Endothelial cell of umbilical vein (primary cell): ENCODE measurements around the gene CBLN3. TPM values are rescaled to one million over a fixed set of nuclear protein-coding genes. Genes with fewer than 3 reads are reported as not detected.

Experiments used
- BruUV-seq: library from RNA; stranded (reverse); fragments of 400-500 nt; replicated peaks from 2 replicates; lab custom pipeline; 2021; lab: Mats Ljungman, UMichigan
- CTCF ChIA-PET: fragments of 300-600, 350-600 bp; sonication (Branson Sonifier 250); formaldehyde crosslinking; loops from one replicate; lab custom pipeline; 2021; ENCODE audit warnings: antibody characterized with exemption, inconsistent platforms; lab: Charles Lee
- POLR2A ChIA-PET: fragments of 300-600, 350-600 bp; sonication (Branson Sonifier 250); formaldehyde crosslinking; loops from one replicate; lab custom pipeline; 2021; ENCODE audit warnings: antibody characterized with exemption, inconsistent platforms; lab: Charles Lee
- DNase-seq: peaks from one replicate; pipeline ENCODE4 v3.0.0-alpha.2; 2011; ENCODE audit warnings: low read depth, low spot score
- FAIRE-seq: peaks from 2 replicates; lab custom pipeline; 2011; peaks lifted over from hg19 to GRCh38; lab: Jason Lieb, UNC
- H2AFZ ChIP-seq: 2 replicates; pipeline ENCODE4 v1.6.0; 2012; ENCODE audit warnings: low read depth, low read length, control low read depth, inconsistent platforms
- H3K27ac ChIP-seq: 2 replicates; pipeline ENCODE4 v1.5.1; 2011; ENCODE audit warnings: low read depth, mild to moderate bottlenecking, control low read depth, low read length, moderate library complexity; ENCODE audit not compliant: insufficient read depth
- H3K27me3 ChIP-seq, 2 experiments: 2 replicates each; pipeline versions ENCODE4 v1.6.0 to v1.6.1; 2011; ENCODE audit warnings: low read length in 2 of 2, mixed read lengths in 1 of 2; ENCODE audit not compliant: control insufficient read depth in 2 of 2, insufficient read depth in 2 of 2
- H3K36me3 ChIP-seq, 2 experiments: 2 replicates in 1 of 2; 3 replicates in 1 of 2; pipeline ENCODE4 v1.5.1; 2011; ENCODE audit warnings: low read length in 2 of 2, mild to moderate bottlenecking in 1 of 2, moderate library complexity in 1 of 2; ENCODE audit not compliant: control insufficient read depth in 2 of 2, insufficient read depth in 2 of 2; ENCODE audit errors: extremely low read depth in 1 of 2
- H3K4me1 ChIP-seq: 3 replicates; pipeline ENCODE4 v1.5.1; 2011; ENCODE audit warnings: mild to moderate bottlenecking, low read length; ENCODE audit not compliant: control insufficient read depth, insufficient read depth; ENCODE audit errors: extremely low read depth
- H3K4me2 ChIP-seq: 2 replicates; pipeline ENCODE4 v1.6.1; 2011; ENCODE audit warnings: low read length, control low read depth, mixed read lengths; ENCODE audit not compliant: insufficient read depth
- H3K4me3 ChIP-seq, 3 experiments: fragments of 200-600 bp in 1 of 3; sonication (generic), shearing (Covaris generic) in 1 of 3; replicated peaks in 1 of 3; 2 replicates each; pipeline ENCODE4 v1.5.1; 2011 to 2016; ENCODE audit warnings: control low read depth in 3 of 3, low read length in 3 of 3, mild to moderate bottlenecking in 2 of 3, inconsistent platforms in 1 of 3, low read depth in 1 of 3, moderate library complexity in 1 of 3; ENCODE audit not compliant: insufficient read depth in 1 of 3
- H3K79me2 ChIP-seq: 2 replicates; pipeline ENCODE4 v1.6.0; 2012; ENCODE audit warnings: low read length, inconsistent platforms; ENCODE audit not compliant: control insufficient read depth, insufficient read depth
- H3K9ac ChIP-seq: replicated peaks from 2 replicates; pipeline ENCODE3; 2011; ENCODE audit warnings: low read length, control low read depth; ENCODE audit not compliant: insufficient read depth; ENCODE audit errors: extremely low read depth
- H3K9me1 ChIP-seq: replicated peaks from 3 replicates; pipeline ENCODE4 v1.6.0; 2011; ENCODE audit warnings: mild to moderate bottlenecking, low read length; ENCODE audit not compliant: control insufficient read depth, insufficient read depth; ENCODE audit errors: extremely low read depth
- H3K9me3 ChIP-seq: replicated peaks from 2 replicates; pipeline ENCODE4 v1.5.1; 2012; ENCODE audit warnings: low read length, inconsistent platforms; ENCODE audit not compliant: control insufficient read depth, insufficient read depth
- H4K20me1 ChIP-seq: replicated peaks from 2 replicates; pipeline ENCODE3; 2011; ENCODE audit warnings: mild to moderate bottlenecking, low read length; ENCODE audit not compliant: control insufficient read depth, insufficient read depth; ENCODE audit errors: extremely low read depth
- EZH2 ChIP-seq: IDR thresholded peaks from 2 replicates; pipeline ENCODE4 v1.6.1; 2012; ENCODE audit warnings: borderline replicate concordance, low read depth, mild to moderate bottlenecking, moderate library complexity, low read length, inconsistent platforms; ENCODE audit not compliant: severe bottlenecking
- FOS ChIP-seq: IDR thresholded peaks from 2 replicates; pipeline ENCODE4 v1.6.1; 2011; ENCODE audit warnings: mild to moderate bottlenecking, low read length, moderate library complexity, borderline replicate concordance; ENCODE audit not compliant: insufficient read depth
- GATA2 ChIP-seq: IDR thresholded peaks from 2 replicates; pipeline ENCODE4 v1.7.0; 2011; ENCODE audit warnings: low read depth, mild to moderate bottlenecking, moderate library complexity, mixed read lengths, low read length; ENCODE audit not compliant: insufficient read length, insufficient read depth
- JUN ChIP-seq: IDR thresholded peaks from 2 replicates; pipeline ENCODE4 v1.6.1; 2011; ENCODE audit warnings: borderline replicate concordance, low read depth; ENCODE audit not compliant: insufficient read length, insufficient read depth
- MYC ChIP-seq: IDR thresholded peaks from one replicate; pipeline ENCODE4 v1.6.1; 2011; ENCODE audit warnings: mild to moderate bottlenecking, low read depth, low read length
- POLR2A ChIP-seq: IDR thresholded peaks from 2 replicates; pipeline ENCODE4 v1.6.1; 2012; ENCODE audit warnings: low read depth, mild to moderate bottlenecking, control low read depth, low read length
- dilution Hi-C: fragments of 300-500 bp; cut with MboI; formaldehyde crosslinking; loops from one replicate; pipeline ENCODE4 v1.15.0; 2019; ENCODE audit warnings: low sequenced_read_pairs; ENCODE audit not compliant: extremely low pct_ligation_motif_present
- intact Hi-C: fragments of 100-400 bp; cut with micrococcal nuclease; formaldehyde crosslinking; loops from one replicate; pipeline ENCODE4 v1.10.0; 2022
- polyA plus RNA-seq, 4 experiments: library from polyadenylated mRNA; depleted of rRNA in 3 of 4; stranded (reverse) in 3 of 4; unstranded in 1 of 4; fragments of >200 nt; gene quantifications; 2 replicates each; pipeline versions ENCODE4 v1.2.1 to v1.2.3, GENCODE V29; 2011 to 2012; ENCODE audit warnings: missing spikeins in 1 of 4
- total RNA-seq: library from RNA; stranded (reverse); gene quantifications from 2 replicates; pipeline ENCODE4 v1.2.3, GENCODE V29; 2021
- TF ChIP-seq, protein P1 (sequence below): IDR thresholded peaks from 2 replicates; pipeline ENCODE4 v1.6.1; 2011; ENCODE audit not compliant: insufficient read depth, insufficient read length

Gene CBLN3
- total and polyA plus RNA-seq, 2 donors (not counting 3 experiments of a cell fraction or from before 2014, with no cell fraction given), result 7.9 to 8.6 TPM

DNA sequence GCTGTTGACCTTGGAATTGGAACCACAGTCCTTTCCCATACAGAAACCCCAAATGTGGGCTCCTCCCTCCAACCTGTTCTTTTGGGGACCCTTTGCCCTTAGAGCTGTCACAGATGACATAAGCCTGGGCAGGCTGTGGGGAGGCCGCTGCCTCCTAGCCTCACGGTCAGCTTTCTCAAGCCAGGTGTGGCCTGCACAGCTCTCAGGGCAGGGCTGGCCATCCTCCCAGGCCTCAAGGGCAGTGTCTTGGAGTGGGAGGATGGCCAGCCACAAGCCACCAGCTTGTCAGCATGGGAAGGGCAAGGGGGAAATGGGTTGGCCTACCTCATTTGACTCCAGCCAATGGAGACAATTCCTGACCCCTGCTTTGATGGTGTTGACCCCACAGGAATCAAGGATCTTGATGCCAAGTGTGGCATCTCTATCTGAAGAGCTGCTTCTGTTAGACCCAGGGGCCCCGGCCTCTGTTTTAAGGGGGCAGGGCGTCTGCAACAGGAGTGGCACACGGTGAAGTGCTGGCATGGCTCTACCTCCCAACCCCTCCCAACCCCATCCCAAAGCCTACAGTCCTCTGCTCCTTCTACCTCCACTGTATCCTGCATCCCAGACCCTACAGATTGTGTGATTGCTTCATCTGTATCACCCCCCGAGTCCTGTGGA, 11.5 kb downstream of the CBLN3 start:
- no TSS peak for BruUV-seq
- Histone ChIP-seq H3K4me1 (peaks cover 17% of the 10 kb centered on the region), H3K4me2 (no peak overlapping the region), H3K9ac (no peak overlapping the region), H3K79me2 (no peaks in the 10 kb centered on the region), H3K36me3 (peaks cover 4 to 28% of the 10 kb centered on the region in 2 experiments), H3K27ac (peak overlapping the region; percentile 1), H4K20me1 (no peaks in the 10 kb centered on the region), H3K9me1 (no peaks in the 10 kb centered on the region), H2AFZ (no peak overlapping the region), H3K9me3 (no peaks in the 10 kb centered on the region), H3K27me3 (no peaks in the 10 kb centered on the region), H3K4me3 (no peak overlapping the region)
- DNase-seq (no peak), FAIRE-seq (no peak)
- ChIA-PET CTCF (interaction anchor here (1.3 to 3.9 kb wide), 7 partner anchors 12 to 85 kb away, joined by 3 to 50 read pairs (median 7); partner anchors contain the start of gene NYNRIN), POLR2A (interaction anchor here (1.0 to 1.8 kb wide), 4 partner anchors 12 to 52 kb away, joined by 3 to 5 read pairs (median 4); partner anchors contain the start of genes KHNYN and NYNRIN)
- intact Hi-C loops, result no loop called here
- TF ChIP-seq JUN, result no peak
- no peak for TF ChIP-seq EZH2
- TF ChIP-seq, protein P1, sequence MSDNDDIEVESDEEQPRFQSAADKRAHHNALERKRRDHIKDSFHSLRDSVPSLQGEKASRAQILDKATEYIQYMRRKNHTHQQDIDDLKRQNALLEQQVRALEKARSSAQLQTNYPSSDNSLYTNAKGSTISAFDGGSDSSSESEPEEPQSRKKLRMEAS, result no peak
- no peak for TF ChIP-seq FOS
- TF ChIP-seq MYC, result no peak
- no peak for TF ChIP-seq GATA2
- TF ChIP-seq POLR2A, result no peak
- dilution Hi-C loops, result no loop called here
